Heart left ventricle (tissue), 13 donors: Measurements from ENCODE around the gene PDE6B.

Experiments
- CTCF ChIP-seq, 12 donors: fragments of 200-600 bp; sonication (generic) in 4 of 12; IDR thresholded peaks; one replicate each; pipeline versions ENCODE4 v1.5.0 to v1.8.0; 2018 to 2022; ENCODE audit warnings: antibody characterized with exemption in 12 of 12, mild to moderate bottlenecking in 5 of 12
- POLR2A ChIP-seq, 2 donors: fragments of 450-650 bp; IDR thresholded peaks; one replicate each; pipeline ENCODE4 v1.6.1; 2017; ENCODE audit warnings: antibody characterized with exemption in 2 of 2, mild to moderate bottlenecking in 2 of 2, moderate library complexity in 2 of 2
- donor health status: ischemic (EF 13 %, LVEDD 7.1; RV severe dilation, severe dysfunction).
- donor health status: DM: no; HTN: yes; CAD: no.
- donor health status: DM: no; HTN: no; CAD: no.
- donor health status: ischemic (EF 25% LVEDD 6.9; RV normal size, moderate dysfunction).
- donor health status: ischemic (EF 25% LVEDD 5.7; RV mildly dilated, moderate dysfunction).
- donor health status: ischemic (EF 35%, LVEDD 5.7; RV mildly dilated, moderate dysfunction).
- donor health status: nonischemic (EF 11% LVEDD 7.7; RV severe dilation, severe dysfunction).
- donor health status: DM: yes; HTN: yes; CAD: no.
- donor health status: PGD.
- donor health status: ischemic (EF 29% LVEDD 5.4; RV normal size, mild dysfunction).
- donor health status: nonischemic (EF 23%, LVEDD 6.1; RV moderate dilation, normal function).

GRCh38 chr4:592825-593520 lies 32.4 kb upstream of the PDE6B start:
- TF ChIP-seq POLR2A (IDR thresholded peaks at IDR 0.05) (no peak), CTCF (IDR thresholded peaks at IDR 0.05) (no peak)
